ENCODE measurements around the gene ZNF48. TPM values are rescaled to one million over a fixed set of nuclear protein-coding genes. Genes with fewer than 3 reads are reported as not detected.

Gene ZNF48
- polyA plus RNA-seq, 1 donor from 2014 or later: 42.3 TPM

DNA sequence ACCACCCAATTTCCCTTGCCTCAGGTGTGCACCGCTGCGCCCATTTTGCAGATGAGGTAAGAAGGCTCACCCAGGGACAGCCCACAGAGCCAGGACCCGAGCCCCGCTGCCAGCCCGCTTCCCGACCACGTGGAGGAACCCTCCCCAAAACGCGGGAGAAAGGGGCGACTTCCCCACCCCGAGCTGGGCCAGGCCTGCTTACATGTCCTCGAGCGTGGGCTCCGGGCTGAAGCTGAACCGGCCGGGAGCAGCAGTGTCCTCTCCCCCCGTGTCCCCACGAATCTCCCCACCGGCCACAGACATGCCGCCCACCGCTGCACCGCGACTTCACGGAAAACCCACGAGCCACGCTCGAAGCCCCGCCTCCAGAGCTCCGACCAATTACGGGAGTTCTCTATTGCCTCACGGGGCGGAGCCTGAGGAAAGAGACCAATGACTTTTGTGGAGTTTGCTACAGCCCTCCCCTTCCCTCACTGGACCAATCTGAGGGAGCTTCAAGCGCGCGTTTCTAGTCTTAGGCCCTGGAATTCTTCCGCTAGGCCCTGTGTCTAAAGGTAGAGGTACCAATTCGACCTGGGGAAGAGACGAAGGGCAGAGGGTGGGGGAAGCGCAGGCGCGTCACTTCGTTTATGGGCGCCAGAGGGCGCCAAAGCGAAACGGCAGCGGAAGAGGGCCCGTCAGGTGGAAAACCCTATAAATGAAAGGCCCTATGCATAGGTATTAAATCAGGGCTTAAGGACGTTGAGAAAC is 34.6 kb downstream of the ZNF48 start, which contains the start of gene DCTPP1:
Gene DCTPP1 (minus strand): TSS at position 353 of the 750 bp plus-strand sequence. CDS start 50 bp downstream, at position 303.
- H3K27ac ChIP-seq (ENCODE audit: low read length): peak within 1 kb of the TSS; percentile 75
- no peaks in the 10 kb centered on the region for H3K9me3 ChIP-seq (ENCODE audit: low read length)
- H3K4me3 ChIP-seq (ENCODE audit: low read length): peak within 1 kb of the TSS; percentile 74
- peak within 1 kb of the TSS; percentile 59 for H3K9ac ChIP-seq (ENCODE audit: low read length)
- no peaks in the 10 kb centered on the region for H3K9me2 ChIP-seq (ENCODE audit: insufficient read depth, low read length)
- no peaks in the 10 kb centered on the region for H3F3A ChIP-seq (ENCODE audit: insufficient read depth, low read length, poor library complexity, severe bottlenecking)
- no peaks in the 10 kb centered on the region for H3K27me3 ChIP-seq (ENCODE audit: insufficient read depth, low read depth, low read length)
- TF ChIP-seq RAD21 (conservative IDR thresholded peaks at IDR 0.05) (peak; percentile 95), TAF1 (IDR thresholded peaks at IDR 0.05; ENCODE audit: low read depth) (peak; percentile 49), EZH2 (IDR thresholded peaks at IDR 0.05; ENCODE audit: borderline replicate concordance, insufficient read depth, low read length, poor library complexity, severe bottlenecking) (no peak), MXI1 (conservative IDR thresholded peaks at IDR 0.05; ENCODE audit: poor library complexity, severe bottlenecking) (peak; percentile 97), POLR2AphosphoS5 (IDR thresholded peaks at IDR 0.05) (peak; percentile 58), EP300 (conservative IDR thresholded peaks at IDR 0.05; ENCODE audit: poor library complexity, severe bottlenecking) (peak; percentile 15), SMC3 (conservative IDR thresholded peaks at IDR 0.05; ENCODE audit: poor library complexity) (peak; percentile 98)
- TF ChIP-seq, protein P1, sequence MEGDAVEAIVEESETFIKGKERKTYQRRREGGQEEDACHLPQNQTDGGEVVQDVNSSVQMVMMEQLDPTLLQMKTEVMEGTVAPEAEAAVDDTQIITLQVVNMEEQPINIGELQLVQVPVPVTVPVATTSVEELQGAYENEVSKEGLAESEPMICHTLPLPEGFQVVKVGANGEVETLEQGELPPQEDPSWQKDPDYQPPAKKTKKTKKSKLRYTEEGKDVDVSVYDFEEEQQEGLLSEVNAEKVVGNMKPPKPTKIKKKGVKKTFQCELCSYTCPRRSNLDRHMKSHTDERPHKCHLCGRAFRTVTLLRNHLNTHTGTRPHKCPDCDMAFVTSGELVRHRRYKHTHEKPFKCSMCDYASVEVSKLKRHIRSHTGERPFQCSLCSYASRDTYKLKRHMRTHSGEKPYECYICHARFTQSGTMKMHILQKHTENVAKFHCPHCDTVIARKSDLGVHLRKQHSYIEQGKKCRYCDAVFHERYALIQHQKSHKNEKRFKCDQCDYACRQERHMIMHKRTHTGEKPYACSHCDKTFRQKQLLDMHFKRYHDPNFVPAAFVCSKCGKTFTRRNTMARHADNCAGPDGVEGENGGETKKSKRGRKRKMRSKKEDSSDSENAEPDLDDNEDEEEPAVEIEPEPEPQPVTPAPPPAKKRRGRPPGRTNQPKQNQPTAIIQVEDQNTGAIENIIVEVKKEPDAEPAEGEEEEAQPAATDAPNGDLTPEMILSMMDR (IDR thresholded peaks at IDR 0.05; ENCODE audit: poor library complexity, severe bottlenecking): peak; percentile 99
- TF ChIP-seq, protein P2, sequence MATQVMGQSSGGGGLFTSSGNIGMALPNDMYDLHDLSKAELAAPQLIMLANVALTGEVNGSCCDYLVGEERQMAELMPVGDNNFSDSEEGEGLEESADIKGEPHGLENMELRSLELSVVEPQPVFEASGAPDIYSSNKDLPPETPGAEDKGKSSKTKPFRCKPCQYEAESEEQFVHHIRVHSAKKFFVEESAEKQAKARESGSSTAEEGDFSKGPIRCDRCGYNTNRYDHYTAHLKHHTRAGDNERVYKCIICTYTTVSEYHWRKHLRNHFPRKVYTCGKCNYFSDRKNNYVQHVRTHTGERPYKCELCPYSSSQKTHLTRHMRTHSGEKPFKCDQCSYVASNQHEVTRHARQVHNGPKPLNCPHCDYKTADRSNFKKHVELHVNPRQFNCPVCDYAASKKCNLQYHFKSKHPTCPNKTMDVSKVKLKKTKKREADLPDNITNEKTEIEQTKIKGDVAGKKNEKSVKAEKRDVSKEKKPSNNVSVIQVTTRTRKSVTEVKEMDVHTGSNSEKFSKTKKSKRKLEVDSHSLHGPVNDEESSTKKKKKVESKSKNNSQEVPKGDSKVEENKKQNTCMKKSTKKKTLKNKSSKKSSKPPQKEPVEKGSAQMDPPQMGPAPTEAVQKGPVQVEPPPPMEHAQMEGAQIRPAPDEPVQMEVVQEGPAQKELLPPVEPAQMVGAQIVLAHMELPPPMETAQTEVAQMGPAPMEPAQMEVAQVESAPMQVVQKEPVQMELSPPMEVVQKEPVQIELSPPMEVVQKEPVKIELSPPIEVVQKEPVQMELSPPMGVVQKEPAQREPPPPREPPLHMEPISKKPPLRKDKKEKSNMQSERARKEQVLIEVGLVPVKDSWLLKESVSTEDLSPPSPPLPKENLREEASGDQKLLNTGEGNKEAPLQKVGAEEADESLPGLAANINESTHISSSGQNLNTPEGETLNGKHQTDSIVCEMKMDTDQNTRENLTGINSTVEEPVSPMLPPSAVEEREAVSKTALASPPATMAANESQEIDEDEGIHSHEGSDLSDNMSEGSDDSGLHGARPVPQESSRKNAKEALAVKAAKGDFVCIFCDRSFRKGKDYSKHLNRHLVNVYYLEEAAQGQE (IDR thresholded peaks at IDR 0.05; ENCODE audit: borderline replicate concordance): peak; percentile 55
- H4K20me1 ChIP-seq (ENCODE audit: insufficient read depth): no peaks in the 10 kb centered on the region
- no peaks in the 10 kb centered on the region for H3K36me3 ChIP-seq (ENCODE audit: insufficient read depth, low read length)
- H3K79me2 ChIP-seq (replicated peaks; ENCODE audit: insufficient read depth, low read length): no peaks in the 10 kb centered on the region
- peak within 1 kb of the TSS; percentile 71 for H3K4me2 ChIP-seq (ENCODE audit: low read length)
- H2AFZ ChIP-seq (ENCODE audit: low read depth, low read length): peak within 1 kb of the TSS; percentile 62

DNA sequence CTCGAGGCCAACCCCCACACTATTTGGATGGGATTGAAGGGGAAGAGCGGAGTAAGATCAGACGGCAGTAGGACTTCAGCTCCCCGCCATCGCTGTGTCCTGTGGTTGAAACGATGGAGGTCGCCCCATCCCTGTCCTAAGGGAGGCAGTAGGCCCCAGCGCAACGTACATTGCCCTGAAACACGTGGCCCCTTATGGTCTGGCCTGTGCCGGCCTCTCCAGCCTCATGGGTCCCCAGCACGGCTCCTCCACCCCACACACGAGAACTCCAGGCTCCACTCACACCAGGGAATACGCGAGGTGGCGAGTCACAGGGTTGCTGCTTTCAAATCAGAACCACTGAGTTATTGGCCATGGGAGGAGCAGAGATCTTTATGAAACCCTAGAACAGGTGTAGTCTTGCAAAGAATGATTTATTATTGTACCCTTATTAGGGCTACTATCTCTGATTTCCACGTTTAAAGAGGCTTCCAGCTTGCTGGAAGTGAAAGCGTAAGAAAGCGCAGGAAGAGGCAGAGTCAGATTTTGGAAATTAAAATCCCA is 35.3 kb downstream of the ZNF48 start:
- Histone ChIP-seq H3K36me3 (ENCODE audit: insufficient read depth, low read length) (no peaks in the 10 kb centered on the region), H3K4me2 (ENCODE audit: low read length) (no peak overlapping the region), H3K27me3 (ENCODE audit: insufficient read depth, low read depth, low read length) (no peaks in the 10 kb centered on the region), H4K20me1 (ENCODE audit: insufficient read depth) (no peaks in the 10 kb centered on the region), H3F3A (ENCODE audit: insufficient read depth, low read length, poor library complexity, severe bottlenecking) (no peaks in the 10 kb centered on the region), H3K79me2 (replicated peaks; ENCODE audit: insufficient read depth, low read length) (no peaks in the 10 kb centered on the region), H3K4me3 (ENCODE audit: low read length) (peak overlapping the region; percentile 35), H3K9ac (ENCODE audit: low read length) (peak overlapping the region; percentile 47), H3K27ac (ENCODE audit: low read length) (peak overlapping the region; percentile 75), H3K9me3 (ENCODE audit: low read length) (no peaks in the 10 kb centered on the region), H2AFZ (ENCODE audit: low read depth, low read length) (peak overlapping the region; percentile 58), H3K9me2 (ENCODE audit: insufficient read depth, low read length) (no peaks in the 10 kb centered on the region)
- TF ChIP-seq MXI1 (conservative IDR thresholded peaks at IDR 0.05; ENCODE audit: poor library complexity, severe bottlenecking) (no peak), SMC3 (conservative IDR thresholded peaks at IDR 0.05; ENCODE audit: poor library complexity) (peak; percentile 47), RAD21 (conservative IDR thresholded peaks at IDR 0.05) (peak; percentile 29), POLR2AphosphoS5 (IDR thresholded peaks at IDR 0.05) (no peak), EZH2 (IDR thresholded peaks at IDR 0.05; ENCODE audit: borderline replicate concordance, insufficient read depth, low read length, poor library complexity, severe bottlenecking) (no peak), TAF1 (IDR thresholded peaks at IDR 0.05; ENCODE audit: low read depth) (no peak), EP300 (conservative IDR thresholded peaks at IDR 0.05; ENCODE audit: poor library complexity, severe bottlenecking) (peak; percentile 1)
- TF ChIP-seq, protein P1 (IDR thresholded peaks at IDR 0.05; ENCODE audit: poor library complexity, severe bottlenecking): peak; percentile 59
- TF ChIP-seq, protein P2 (IDR thresholded peaks at IDR 0.05; ENCODE audit: borderline replicate concordance): no peak
